GM21619 (cell line): ENCODE measurements around the gene LAMA4.
A peak's percentile ranks its signal among the peaks of the same experiment; 100 is the strongest.

ENCODE experiments used
- ATAC-seq: cut with Tn5 transposase; IDR thresholded peaks from one replicate; pipeline ENCODE4 v1.9.1; 2021; ENCODE audit not compliant: unreplicated experiment

LAMA4 gene

DNA sequence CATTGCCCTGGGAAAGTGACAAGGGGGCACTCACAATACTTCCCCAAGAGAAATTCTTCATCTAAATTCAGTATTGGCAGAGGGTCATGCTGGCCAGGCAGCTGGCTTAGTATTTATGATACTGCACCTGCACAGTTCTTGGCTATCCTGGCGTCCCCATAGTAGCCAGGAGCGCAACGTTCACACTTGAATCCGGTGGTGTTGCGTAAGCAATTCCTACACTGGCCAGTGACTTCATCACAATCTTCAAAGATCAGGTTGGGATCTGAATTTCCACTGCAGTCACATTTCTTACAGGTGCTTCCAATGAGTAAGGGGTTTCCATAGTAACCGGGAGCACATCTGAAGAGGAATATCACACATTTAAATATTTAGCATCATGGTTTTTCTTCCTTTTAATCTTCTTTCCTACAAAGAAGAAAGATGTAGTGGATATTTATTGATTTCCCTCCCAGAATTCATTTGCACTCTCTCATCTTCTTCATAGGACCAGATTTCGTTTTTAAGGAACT, 62.8 kb downstream of the LAMA4 start:
- no peak for ATAC-seq

DNA sequence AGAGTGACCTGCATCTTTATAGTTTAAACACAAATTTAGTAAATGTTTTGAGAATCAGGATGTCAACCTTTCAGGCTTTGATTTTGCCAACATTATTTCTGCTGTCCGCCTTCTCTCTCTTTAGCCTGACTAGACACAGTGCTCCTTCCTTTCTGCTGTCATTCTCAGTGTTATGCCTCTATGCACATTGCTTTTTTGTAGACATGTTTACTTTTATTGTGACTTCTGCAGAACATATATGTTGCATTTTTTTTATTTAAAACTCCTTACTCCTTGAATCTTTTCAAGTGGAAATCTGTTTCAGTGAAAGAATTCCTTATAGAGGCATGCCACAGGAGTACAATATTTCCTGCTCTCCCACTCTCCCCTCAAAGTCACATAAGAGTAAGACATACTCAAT, 64.2 kb downstream of the LAMA4 start:
- no peak for ATAC-seq

GRCh38 chr6:112189494-112189893, 64.9 kb downstream of the LAMA4 start:
- no peak for ATAC-seq

GRCh38 chr6:112188906-112189305, 65.5 kb downstream of the LAMA4 start:
- no peak for ATAC-seq

GRCh38 chr6:112187736-112188135, 66.6 kb downstream of the LAMA4 start:
- ATAC-seq: no peak

GRCh38 chr6:112184951-112185350, 69.4 kb downstream of the LAMA4 start:
- ATAC-seq: no peak

GRCh38 chr6:112183271-112183671, 71.1 kb downstream of the LAMA4 start:
- no peak for ATAC-seq

GRCh38 chr6:112181130-112181529, 73.2 kb downstream of the LAMA4 start:
- ATAC-seq: no peak

- ATAC-seq: peak; percentile 84
Measured at GRCh38 chr6:112180095-112180820, 74.1 kb downstream of the LAMA4 start.

- ATAC-seq: no peak
Measured at GRCh38 chr6:112179631-112180030, 74.7 kb downstream of the LAMA4 start.

DNA sequence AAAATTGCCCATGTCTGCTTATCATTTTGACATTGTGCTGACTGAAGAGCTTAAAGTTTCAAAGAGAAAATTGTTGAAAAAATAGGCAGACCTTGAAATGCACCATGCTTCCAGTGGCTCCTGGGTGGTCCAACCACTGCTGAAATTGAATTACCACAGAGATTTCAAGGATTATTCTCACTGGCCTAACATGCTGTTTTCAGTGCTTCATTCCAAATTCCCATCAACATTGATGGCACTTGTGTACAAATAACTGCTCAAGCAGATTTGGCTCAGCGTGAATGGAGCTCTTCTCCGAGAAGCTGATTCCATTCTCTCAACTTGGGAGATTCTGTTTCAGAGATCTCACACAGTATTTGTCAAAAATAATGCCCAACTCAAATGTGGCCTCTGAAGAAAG, 75.5 kb downstream of the LAMA4 start:
- no peak for ATAC-seq

DNA sequence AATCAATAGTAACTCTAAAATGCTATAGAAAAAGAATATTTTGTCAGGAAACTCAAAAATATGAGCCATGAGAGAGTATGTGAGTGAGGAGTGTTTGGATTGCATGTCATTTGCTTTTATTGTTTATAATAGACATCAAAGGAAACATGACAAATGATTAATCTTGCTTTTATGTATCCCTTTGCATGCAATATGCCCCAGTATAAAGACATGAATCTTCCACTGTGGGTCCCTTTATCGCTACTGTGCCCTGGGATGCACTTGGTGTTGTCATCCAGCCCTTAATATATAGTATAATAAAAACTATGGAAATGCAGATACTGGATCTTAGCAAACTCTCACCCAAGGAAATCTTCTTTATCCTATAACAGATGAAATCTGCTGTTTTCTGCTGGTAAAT, 77.3 kb downstream of the LAMA4 start:
- no peak for ATAC-seq

DNA sequence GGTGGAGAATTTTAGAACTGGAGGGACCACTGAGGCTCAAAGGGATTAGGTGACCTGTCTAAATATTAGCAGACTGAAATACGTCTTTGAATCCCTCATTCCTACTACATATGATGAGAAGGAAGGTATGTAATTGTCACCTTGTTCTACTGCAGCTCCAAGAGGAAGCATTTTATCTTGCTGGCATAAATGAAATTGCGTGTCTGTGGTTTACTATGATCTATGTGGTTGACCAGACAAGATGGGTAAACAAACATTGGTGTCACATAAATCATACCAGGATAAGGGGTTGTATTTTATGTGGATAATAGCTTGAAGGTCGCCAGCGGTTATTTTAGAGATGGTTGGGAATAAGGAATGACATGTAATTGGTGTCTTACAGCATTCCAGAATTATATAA, 78.2 kb downstream of the LAMA4 start:
- no peak for ATAC-seq

- no peak for ATAC-seq
Measured at GRCh38 chr6:112173221-112173804, 81.1 kb downstream of the LAMA4 start.

DNA sequence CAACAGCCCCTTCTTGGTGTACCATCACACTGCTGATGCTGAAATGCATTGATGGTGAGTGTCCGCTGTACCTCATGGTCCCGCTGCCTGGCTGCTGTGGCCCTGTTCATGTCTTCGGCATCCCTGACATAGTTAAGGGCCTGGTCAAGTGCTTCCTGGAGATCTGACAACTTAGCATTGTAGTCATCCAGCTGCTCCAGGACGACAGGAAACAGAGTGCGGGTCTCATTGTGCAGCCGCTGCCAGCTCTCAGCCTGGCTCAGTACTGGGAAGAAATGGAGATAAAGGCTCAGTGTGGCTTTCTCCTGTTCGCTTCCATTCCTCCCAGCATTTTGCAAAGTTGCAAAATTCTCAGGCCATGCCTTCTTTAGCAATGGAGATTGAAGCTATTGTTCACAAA, 81.8 kb downstream of the LAMA4 start:
- ATAC-seq: no peak

DNA sequence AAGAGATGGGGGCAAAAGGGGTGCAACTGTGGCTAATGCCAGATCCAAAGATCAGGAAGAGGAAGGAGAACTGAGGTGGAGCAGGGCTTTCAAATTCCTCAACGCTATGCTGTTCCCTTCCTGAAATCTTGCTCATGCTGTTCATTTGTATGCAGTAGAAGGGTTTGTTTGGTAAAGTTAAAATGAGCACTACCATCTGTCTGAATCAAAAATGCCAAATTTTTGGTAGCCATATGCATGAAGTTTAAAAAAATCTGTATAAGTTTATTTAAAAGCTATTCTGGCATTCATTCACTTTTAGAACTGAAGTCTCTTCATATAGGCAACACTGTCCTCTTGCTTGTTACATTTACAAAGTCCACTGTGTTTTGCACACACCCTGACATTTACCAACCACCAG, 84.8 kb downstream of the LAMA4 start:
- ATAC-seq: no peak

GRCh38 chr6:112163295-112164257, 90.8 kb downstream of the LAMA4 start:
- ATAC-seq: peak; percentile 98

- ATAC-seq: no peak
Measured at GRCh38 chr6:112160745-112161144, 93.6 kb downstream of the LAMA4 start.

GRCh38 chr6:112156668-112157067, 97.7 kb downstream of the LAMA4 start:
- no peak for ATAC-seq

- ATAC-seq: no peak
Measured at GRCh38 chr6:112155886-112156285, 98.5 kb downstream of the LAMA4 start.

GRCh38 chr6:112154711-112155110, 99.7 kb downstream of the LAMA4 start:
- no peak for ATAC-seq
